Measurements from ENCODE around the gene EEF2K.
"Not testable (repeated sequence)": the region's sequence is repeated elsewhere in the genome, so short reads cannot be mapped to it uniquely, and the experiment has no call there.

The EEF2K gene

GRCh38 chr16:22297114-22297870 lies 91.2 kb downstream of the EEF2K start, which contains the start of gene POLR3E:
Gene POLR3E (plus strand): TSS chr16:22297409. CDS start chr16:22302969, 5,560 bp downstream.
- peak; percentile 100 for DNase-seq (ENCODE audit: low read depth)

GRCh38 chr16:22297871-22298733 lies 92.0 kb downstream of the EEF2K start:
- peak; percentile 55 for DNase-seq (ENCODE audit: low read depth)

- no peak for DNase-seq (ENCODE audit: low read depth)
Observed at GRCh38 chr16:22299036-22299435, 93.0 kb downstream of the EEF2K start.

- peak; percentile 25 for DNase-seq (ENCODE audit: low read depth)
Observed at GRCh38 chr16:22300427-22301071, 94.5 kb downstream of the EEF2K start.

- DNase-seq (ENCODE audit: low read depth) = not testable (repeated sequence)
Observed at GRCh38 chr16:22301423-22301822, 95.3 kb downstream of the EEF2K start.

GRCh38 chr16:22302776-22303363 lies 96.8 kb downstream of the EEF2K start:
- DNase-seq (ENCODE audit: low read depth) = no peak

GRCh38 chr16:22304411-22304810 lies 98.3 kb downstream of the EEF2K start:
- DNase-seq (ENCODE audit: low read depth) = no peak

- no peak for DNase-seq (ENCODE audit: low read depth)
Observed at GRCh38 chr16:22306788-22307187, 100.7 kb downstream of the EEF2K start.

- no peak for DNase-seq (ENCODE audit: low read depth)
Observed at GRCh38 chr16:22307838-22308237, 101.8 kb downstream of the EEF2K start.

- DNase-seq (ENCODE audit: low read depth) = no peak
Observed at GRCh38 chr16:22308824-22309520, 102.9 kb downstream of the EEF2K start.

- no peak for DNase-seq (ENCODE audit: low read depth)
Observed at GRCh38 chr16:22311520-22311919, 105.4 kb downstream of the EEF2K start.

GRCh38 chr16:22312897-22313781 lies 107.1 kb downstream of the EEF2K start:
- no peak for DNase-seq (ENCODE audit: low read depth)

- DNase-seq (ENCODE audit: low read depth) = no peak
Observed at GRCh38 chr16:22313876-22314470, 107.9 kb downstream of the EEF2K start.

GRCh38 chr16:22314661-22315626 lies 108.9 kb downstream of the EEF2K start:
- DNase-seq (ENCODE audit: low read depth) = no peak

GRCh38 chr16:22315979-22316378 lies 109.9 kb downstream of the EEF2K start:
- DNase-seq (ENCODE audit: low read depth) = no peak

- DNase-seq (ENCODE audit: low read depth) = no peak
Observed at GRCh38 chr16:22316411-22316811, 110.3 kb downstream of the EEF2K start.

- DNase-seq (ENCODE audit: low read depth) = no peak
Observed at GRCh38 chr16:22317001-22317530, 111.0 kb downstream of the EEF2K start.

- no peak for DNase-seq (ENCODE audit: low read depth)
Observed at GRCh38 chr16:22317625-22318024, 111.5 kb downstream of the EEF2K start.

All from activated T-cell treated with anti-CD3 and anti-CD28 coated beads for 48 hours (primary cell).